IMR-90 (cell line): Measurements from ENCODE around the gene LDHAL6B.

Experiments used
- BHLHE40 ChIP-seq: fragments of 150-350 bp; IDR thresholded peaks from 2 replicates; pipeline ENCODE4 v1.6.1; 2016; ENCODE audit warnings: mild to moderate bottlenecking, low read depth, low read length
- CEBPB ChIP-seq: IDR thresholded peaks from 2 replicates; pipeline ENCODE4 v1.6.1; 2012; ENCODE audit warnings: low read depth, low read length, improper control_type of control experiment
- CHD1 ChIP-seq: IDR thresholded peaks from 2 replicates; pipeline ENCODE4 v1.6.1; 2012; ENCODE audit warnings: low read depth, low read length, improper control_type of control experiment
- MAFK ChIP-seq: IDR thresholded peaks from 2 replicates; pipeline ENCODE4 v1.6.1; 2012; ENCODE audit warnings: low read depth, low read length, improper control_type of control experiment
- MAZ ChIP-seq: IDR thresholded peaks from 2 replicates; pipeline ENCODE4 v1.6.1; 2012; ENCODE audit warnings: low read depth, mild to moderate bottlenecking, low read length, improper control_type of control experiment, moderate library complexity, borderline replicate concordance
- MXI1 ChIP-seq: IDR thresholded peaks from 2 replicates; pipeline ENCODE4 v1.6.1; 2012; ENCODE audit warnings: low read depth, mild to moderate bottlenecking, low read length, moderate library complexity, borderline replicate concordance
- POLR2A ChIP-seq: IDR thresholded peaks from 2 replicates; pipeline ENCODE4 v1.6.1; 2012; ENCODE audit warnings: mild to moderate bottlenecking, low read depth, low read length
- RAD21 ChIP-seq: IDR thresholded peaks from 2 replicates; pipeline ENCODE4 v1.6.1; 2012; ENCODE audit warnings: low read length, improper control_type of control experiment
- RCOR1 ChIP-seq: IDR thresholded peaks from 2 replicates; pipeline ENCODE4 v1.6.1; 2012; ENCODE audit warnings: mild to moderate bottlenecking, low read length, improper control_type of control experiment; ENCODE audit not compliant: insufficient replicate concordance
- RFX5 ChIP-seq: IDR thresholded peaks from 2 replicates; pipeline ENCODE4 v1.8.0; 2012; ENCODE audit warnings: low read depth, mild to moderate bottlenecking, low read length, moderate library complexity
- SMC3 ChIP-seq: fragments of 150-350 bp; IDR thresholded peaks from 2 replicates; pipeline ENCODE4 v1.6.1; 2016; ENCODE audit warnings: low read depth, mild to moderate bottlenecking, antibody characterized with exemption, low read length, moderate library complexity
- USF2 ChIP-seq: fragments of 150-350 bp; IDR thresholded peaks from 2 replicates; pipeline ENCODE4 v1.6.1; 2017; ENCODE audit warnings: mild to moderate bottlenecking, antibody characterized with exemption, low read length, low read depth
- TF ChIP-seq, protein P1 (sequence below): conservative IDR thresholded peaks from 2 replicates; pipeline ENCODE4 v1.5.1; 2012; ENCODE audit warnings: mild to moderate bottlenecking, low read depth, low read length, improper control_type of control experiment
- TF ChIP-seq, protein P2 (sequence below): fragments of 150-350 bp; IDR thresholded peaks from 2 replicates; pipeline ENCODE4 v1.6.1; 2016; ENCODE audit warnings: low read depth, mild to moderate bottlenecking, low read length, moderate library complexity, borderline replicate concordance

GRCh38 chr15:59178151-59178695 is 28.4 kb upstream of the LDHAL6B start:
- TF ChIP-seq, protein P1, sequence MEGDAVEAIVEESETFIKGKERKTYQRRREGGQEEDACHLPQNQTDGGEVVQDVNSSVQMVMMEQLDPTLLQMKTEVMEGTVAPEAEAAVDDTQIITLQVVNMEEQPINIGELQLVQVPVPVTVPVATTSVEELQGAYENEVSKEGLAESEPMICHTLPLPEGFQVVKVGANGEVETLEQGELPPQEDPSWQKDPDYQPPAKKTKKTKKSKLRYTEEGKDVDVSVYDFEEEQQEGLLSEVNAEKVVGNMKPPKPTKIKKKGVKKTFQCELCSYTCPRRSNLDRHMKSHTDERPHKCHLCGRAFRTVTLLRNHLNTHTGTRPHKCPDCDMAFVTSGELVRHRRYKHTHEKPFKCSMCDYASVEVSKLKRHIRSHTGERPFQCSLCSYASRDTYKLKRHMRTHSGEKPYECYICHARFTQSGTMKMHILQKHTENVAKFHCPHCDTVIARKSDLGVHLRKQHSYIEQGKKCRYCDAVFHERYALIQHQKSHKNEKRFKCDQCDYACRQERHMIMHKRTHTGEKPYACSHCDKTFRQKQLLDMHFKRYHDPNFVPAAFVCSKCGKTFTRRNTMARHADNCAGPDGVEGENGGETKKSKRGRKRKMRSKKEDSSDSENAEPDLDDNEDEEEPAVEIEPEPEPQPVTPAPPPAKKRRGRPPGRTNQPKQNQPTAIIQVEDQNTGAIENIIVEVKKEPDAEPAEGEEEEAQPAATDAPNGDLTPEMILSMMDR = no peak
- TF ChIP-seq POLR2A (no peak), RAD21 (no peak), SMC3 (no peak), MXI1 (no peak), RCOR1 (no peak), MAZ (no peak), USF2 (no peak), CEBPB (no peak), MAFK (no peak), CHD1 (no peak), BHLHE40 (no peak), RFX5 (no peak)
- TF ChIP-seq, protein P2, sequence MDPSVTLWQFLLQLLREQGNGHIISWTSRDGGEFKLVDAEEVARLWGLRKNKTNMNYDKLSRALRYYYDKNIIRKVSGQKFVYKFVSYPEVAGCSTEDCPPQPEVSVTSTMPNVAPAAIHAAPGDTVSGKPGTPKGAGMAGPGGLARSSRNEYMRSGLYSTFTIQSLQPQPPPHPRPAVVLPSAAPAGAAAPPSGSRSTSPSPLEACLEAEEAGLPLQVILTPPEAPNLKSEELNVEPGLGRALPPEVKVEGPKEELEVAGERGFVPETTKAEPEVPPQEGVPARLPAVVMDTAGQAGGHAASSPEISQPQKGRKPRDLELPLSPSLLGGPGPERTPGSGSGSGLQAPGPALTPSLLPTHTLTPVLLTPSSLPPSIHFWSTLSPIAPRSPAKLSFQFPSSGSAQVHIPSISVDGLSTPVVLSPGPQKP = no peak
